HL-60 (cell line): ENCODE measurements around the gene MTCL1.

Experiments used
- CTCF ChIP-seq: IDR thresholded peaks from one replicate; pipeline ENCODE4 v1.5.1; 2011; ENCODE audit warnings: low read length, control low read depth, inconsistent platforms; ENCODE audit not compliant: insufficient read depth
- GABPA ChIP-seq: IDR thresholded peaks from 2 replicates; pipeline ENCODE4 v1.6.1; 2012; ENCODE audit warnings: low read depth
- POLR2AphosphoS5 ChIP-seq: IDR thresholded peaks from 2 replicates; pipeline ENCODE4 v1.6.1; 2012; ENCODE audit warnings: low read depth
- REST ChIP-seq: IDR thresholded peaks from 2 replicates; pipeline ENCODE4 v1.6.1; 2012; ENCODE audit warnings: low read depth; ENCODE audit not compliant: insufficient replicate concordance
- SPI1 ChIP-seq: IDR thresholded peaks from 2 replicates; pipeline ENCODE4 v1.6.1; 2012; ENCODE audit warnings: low read depth, mild to moderate bottlenecking, borderline replicate concordance

- no peak for TF ChIP-seq CTCF
- no peak for TF ChIP-seq REST
- no peak for TF ChIP-seq POLR2AphosphoS5
- TF ChIP-seq SPI1: no peak
- TF ChIP-seq GABPA: no peak
Measured at GRCh38 chr18:8701546-8702118, 3.7 kb upstream of the MTCL1 start.
